ENCODE measurements around the gene ITGAE. TPM values are rescaled to one million over a fixed set of nuclear protein-coding genes. Genes with fewer than 3 reads are reported as not detected.

The ITGAE gene
- total and polyA plus RNA-seq, 10 of the 15 experiments (the other 5 are each of a cell fraction or from before 2014, with no cell fraction given), result 13.1 to 161 (median 34.8) TPM

DNA sequence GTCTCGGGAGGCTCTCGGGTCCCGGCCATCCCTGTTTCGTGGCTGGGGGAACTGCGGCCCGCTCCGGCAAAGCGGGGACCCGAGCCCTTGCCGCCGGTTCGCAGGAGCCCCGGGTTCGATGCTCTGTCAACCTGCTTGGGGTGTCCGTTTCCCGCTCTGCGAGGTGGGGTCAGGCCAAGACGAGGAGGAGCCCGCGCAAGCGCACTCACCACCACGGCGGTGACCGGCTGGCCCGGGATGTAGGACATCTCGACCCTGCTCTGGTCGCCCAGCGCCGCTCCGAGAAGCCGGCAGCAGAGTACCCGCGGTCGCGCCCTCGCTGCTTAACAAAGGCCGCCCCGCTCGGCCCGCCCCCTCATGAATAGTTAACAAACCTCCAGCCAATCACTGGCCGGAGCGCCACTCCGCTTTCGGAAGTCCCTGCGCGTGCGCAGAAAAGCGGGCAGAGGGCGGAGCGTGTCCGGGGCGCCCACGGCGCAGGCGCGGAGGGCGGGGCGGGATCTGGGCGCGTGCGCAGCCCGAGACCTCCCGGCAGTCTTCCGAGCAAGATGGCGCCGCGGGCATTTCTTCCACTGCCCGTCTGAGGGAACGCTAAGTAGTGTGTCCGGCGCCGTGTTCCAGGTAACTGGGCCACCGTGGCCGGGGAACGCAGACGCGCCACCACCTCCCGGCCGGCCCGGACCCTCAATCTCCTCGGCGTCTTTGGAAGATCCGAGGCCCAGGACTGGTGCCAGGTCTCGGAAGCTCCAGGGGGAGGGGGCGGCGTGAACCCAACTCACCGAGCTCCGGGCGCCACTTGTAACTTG lies 132.5 kb downstream of the ITGAE start, which contains the start of the genes EMC6 and TAX1BP3 (continued):
- TF ChIP-seq, protein P1, sequence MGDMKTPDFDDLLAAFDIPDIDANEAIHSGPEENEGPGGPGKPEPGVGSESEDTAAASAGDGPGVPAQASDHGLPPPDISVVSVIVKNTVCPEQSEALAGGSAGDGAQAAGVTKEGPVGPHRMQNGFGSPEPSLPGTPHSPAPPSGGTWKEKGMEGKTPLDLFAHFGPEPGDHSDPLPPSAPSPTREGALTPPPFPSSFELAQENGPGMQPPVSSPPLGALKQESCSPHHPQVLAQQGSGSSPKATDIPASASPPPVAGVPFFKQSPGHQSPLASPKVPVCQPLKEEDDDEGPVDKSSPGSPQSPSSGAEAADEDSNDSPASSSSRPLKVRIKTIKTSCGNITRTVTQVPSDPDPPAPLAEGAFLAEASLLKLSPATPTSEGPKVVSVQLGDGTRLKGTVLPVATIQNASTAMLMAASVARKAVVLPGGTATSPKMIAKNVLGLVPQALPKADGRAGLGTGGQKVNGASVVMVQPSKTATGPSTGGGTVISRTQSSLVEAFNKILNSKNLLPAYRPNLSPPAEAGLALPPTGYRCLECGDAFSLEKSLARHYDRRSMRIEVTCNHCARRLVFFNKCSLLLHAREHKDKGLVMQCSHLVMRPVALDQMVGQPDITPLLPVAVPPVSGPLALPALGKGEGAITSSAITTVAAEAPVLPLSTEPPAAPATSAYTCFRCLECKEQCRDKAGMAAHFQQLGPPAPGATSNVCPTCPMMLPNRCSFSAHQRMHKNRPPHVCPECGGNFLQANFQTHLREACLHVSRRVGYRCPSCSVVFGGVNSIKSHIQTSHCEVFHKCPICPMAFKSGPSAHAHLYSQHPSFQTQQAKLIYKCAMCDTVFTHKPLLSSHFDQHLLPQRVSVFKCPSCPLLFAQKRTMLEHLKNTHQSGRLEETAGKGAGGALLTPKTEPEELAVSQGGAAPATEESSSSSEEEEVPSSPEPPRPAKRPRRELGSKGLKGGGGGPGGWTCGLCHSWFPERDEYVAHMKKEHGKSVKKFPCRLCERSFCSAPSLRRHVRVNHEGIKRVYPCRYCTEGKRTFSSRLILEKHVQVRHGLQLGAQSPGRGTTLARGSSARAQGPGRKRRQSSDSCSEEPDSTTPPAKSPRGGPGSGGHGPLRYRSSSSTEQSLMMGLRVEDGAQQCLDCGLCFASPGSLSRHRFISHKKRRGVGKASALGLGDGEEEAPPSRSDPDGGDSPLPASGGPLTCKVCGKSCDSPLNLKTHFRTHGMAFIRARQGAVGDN (IDR thresholded peaks at IDR 0.05), result peak; percentile 60
- TF ChIP-seq ZNF207 (IDR thresholded peaks at IDR 0.05; ENCODE audit: borderline replicate concordance), result no peak
- TF ChIP-seq BCLAF1 (IDR thresholded peaks at IDR 0.05), result no peak
- no peak for TF ChIP-seq ATF7 (IDR thresholded peaks at IDR 0.05; ENCODE audit: low read depth)
- TF ChIP-seq CBX3 (IDR thresholded peaks at IDR 0.05; ENCODE audit: borderline replicate concordance, low read depth), result no peak
- TF ChIP-seq TCF7 (IDR thresholded peaks at IDR 0.05; ENCODE audit: borderline replicate concordance), result no peak
- TF ChIP-seq STAT3 (IDR thresholded peaks at IDR 0.05; ENCODE audit: low read depth, low read length), result no peak
- peak; percentile 31; the same call in 1 of the 2 replicates for TF ChIP-seq BACH1 (IDR thresholded peaks at IDR 0.05; ENCODE audit: borderline replicate concordance)
- no peak for TF ChIP-seq E2F8 (IDR thresholded peaks at IDR 0.05; ENCODE audit: low read depth, partially characterized antibody)
- TF ChIP-seq SMC3 (IDR thresholded peaks at IDR 0.05; ENCODE audit: borderline replicate concordance, low read length), result no peak
- TF ChIP-seq, protein P2, sequence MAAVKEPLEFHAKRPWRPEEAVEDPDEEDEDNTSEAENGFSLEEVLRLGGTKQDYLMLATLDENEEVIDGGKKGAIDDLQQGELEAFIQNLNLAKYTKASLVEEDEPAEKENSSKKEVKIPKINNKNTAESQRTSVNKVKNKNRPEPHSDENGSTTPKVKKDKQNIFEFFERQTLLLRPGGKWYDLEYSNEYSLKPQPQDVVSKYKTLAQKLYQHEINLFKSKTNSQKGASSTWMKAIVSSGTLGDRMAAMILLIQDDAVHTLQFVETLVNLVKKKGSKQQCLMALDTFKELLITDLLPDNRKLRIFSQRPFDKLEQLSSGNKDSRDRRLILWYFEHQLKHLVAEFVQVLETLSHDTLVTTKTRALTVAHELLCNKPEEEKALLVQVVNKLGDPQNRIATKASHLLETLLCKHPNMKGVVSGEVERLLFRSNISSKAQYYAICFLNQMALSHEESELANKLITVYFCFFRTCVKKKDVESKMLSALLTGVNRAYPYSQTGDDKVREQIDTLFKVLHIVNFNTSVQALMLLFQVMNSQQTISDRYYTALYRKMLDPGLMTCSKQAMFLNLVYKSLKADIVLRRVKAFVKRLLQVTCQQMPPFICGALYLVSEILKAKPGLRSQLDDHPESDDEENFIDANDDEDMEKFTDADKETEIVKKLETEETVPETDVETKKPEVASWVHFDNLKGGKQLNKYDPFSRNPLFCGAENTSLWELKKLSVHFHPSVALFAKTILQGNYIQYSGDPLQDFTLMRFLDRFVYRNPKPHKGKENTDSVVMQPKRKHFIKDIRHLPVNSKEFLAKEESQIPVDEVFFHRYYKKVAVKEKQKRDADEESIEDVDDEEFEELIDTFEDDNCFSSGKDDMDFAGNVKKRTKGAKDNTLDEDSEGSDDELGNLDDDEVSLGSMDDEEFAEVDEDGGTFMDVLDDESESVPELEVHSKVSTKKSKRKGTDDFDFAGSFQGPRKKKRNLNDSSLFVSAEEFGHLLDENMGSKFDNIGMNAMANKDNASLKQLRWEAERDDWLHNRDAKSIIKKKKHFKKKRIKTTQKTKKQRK (IDR thresholded peaks at IDR 0.05; ENCODE audit: low read depth, low read length), result no peak
- TF ChIP-seq RBBP5 (conservative IDR thresholded peaks at IDR 0.05), result no peak
- no peak for TF ChIP-seq ETV6 (conservative IDR thresholded peaks at IDR 0.05 in 1 of 2, IDR thresholded peaks at IDR 0.05 in 1 of 2; ENCODE audit: borderline replicate concordance in 1 of 2, low read depth in 1 of 2)
- TF ChIP-seq USF2 (IDR thresholded peaks at IDR 0.05; ENCODE audit: borderline replicate concordance, low read depth, low read length), result no peak

Data from GM12878 (cell line).